Activated T-helper 1 cell treated with anti-CD3 and anti-CD28 coated beads, Interleukin-12 subunit alpha, Interleukin-12 subunit beta, Interleukin-2, Interleukin-4 antibody, amounts not matched to agents 30 ng/mL and 10 ng/mL and 1 ng/mL, durations not matched to agents 14 hours and 24 hours and 36 hours (primary cell): Measurements from ENCODE around the gene SLC50A1. TPM values are rescaled to one million over a fixed set of nuclear protein-coding genes. Genes with fewer than 3 reads are reported as not detected.

ENCODE experiments used
- DNase-seq: peaks from one replicate; pipeline ENCODE4 v3.0.0; 2021; ENCODE audit warnings: low spot score
- H3K27ac Mint-ChIP-seq: one replicate; pipeline ENCODE4 v1.8.0; 2021; ENCODE audit warnings: mild to moderate bottlenecking, mixed read lengths
- H3K27me3 Mint-ChIP-seq: one replicate; pipeline ENCODE4 v1.8.0; 2022; ENCODE audit warnings: mild to moderate bottlenecking, moderate library complexity, mixed read lengths; ENCODE audit not compliant: insufficient read depth
- H3K36me3 Mint-ChIP-seq: one replicate; pipeline ENCODE4 v1.8.0; 2021; ENCODE audit warnings: low read depth, mixed read lengths
- H3K4me1 Mint-ChIP-seq: one replicate; pipeline ENCODE4 v1.8.0; 2021; ENCODE audit warnings: low read depth, mixed read lengths
- H3K4me3 Mint-ChIP-seq: one replicate; pipeline ENCODE4 v1.8.0; 2021; ENCODE audit warnings: mild to moderate bottlenecking, moderate library complexity, mixed read lengths
- H3K9me3 Mint-ChIP-seq: one replicate; pipeline ENCODE4 v1.8.0; 2021; ENCODE audit warnings: mixed read lengths
- intact Hi-C: fragments of 100-400 bp; cut with micrococcal nuclease; formaldehyde crosslinking; loops from one replicate; pipeline ENCODE4 v1.15.1; 2024
- total RNA-seq: library from RNA; stranded (reverse); gene quantifications from 2 replicates; pipeline ENCODE4 v1.2.3, GENCODE V29; 2022

The SLC50A1 gene
- total RNA-seq, 1 donor from 2014 or later: 45.7 TPM

GRCh38 chr1:155123801-155124200 lies 11.9 kb upstream of the SLC50A1 start:
- Mint-ChIP-seq H3K4me3 (no peak overlapping the region), H3K27me3 (peaks cover 52% of the 10 kb centered on the region)

DNA sequence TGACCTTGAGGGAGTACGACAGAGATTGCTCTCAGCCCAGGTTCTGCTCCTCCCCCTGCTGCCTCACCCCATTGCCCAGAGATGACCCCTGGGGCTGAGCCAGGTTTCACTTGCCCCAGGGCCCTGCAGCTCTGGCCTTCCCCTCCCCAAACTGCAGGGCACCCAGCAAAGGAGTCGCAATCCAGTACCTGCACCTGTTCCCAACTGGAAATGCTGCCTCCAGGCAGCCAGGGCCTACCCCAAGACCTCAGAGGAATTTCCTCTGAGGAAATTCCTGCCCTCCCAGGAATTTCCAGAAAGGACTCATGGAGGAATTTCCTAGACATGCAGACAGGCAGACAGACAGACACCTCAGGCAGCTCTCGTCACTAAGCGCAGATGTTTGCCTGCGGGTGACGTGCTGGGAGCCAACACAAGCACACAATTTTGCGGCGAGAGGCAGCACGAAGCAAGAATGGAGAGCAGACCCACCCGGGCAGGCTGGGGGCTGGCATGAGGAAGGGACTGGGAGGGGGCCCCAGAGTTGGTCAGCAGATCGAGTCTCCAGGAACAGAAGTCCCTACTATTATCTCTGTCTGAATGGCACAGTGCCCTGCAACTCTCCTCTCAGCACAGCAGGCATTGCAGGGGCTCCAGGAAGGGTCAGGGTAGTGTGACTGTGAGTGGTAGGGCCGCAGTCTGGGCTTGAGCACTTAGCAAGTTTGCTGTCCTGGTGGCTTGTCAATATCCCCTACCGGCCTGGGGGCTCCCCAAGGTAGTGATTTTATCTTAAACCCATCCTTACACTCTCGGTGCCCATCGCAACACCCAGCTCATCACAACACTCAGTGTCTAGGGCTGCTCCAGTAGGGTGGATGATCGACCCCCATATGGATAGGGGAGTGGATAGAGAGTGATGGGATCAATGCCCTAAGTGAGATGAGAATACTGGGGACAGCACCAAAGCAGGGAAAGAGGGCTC lies 10.9 kb upstream of the SLC50A1 start:
- no peak for DNase-seq
- H3K36me3 Mint-ChIP-seq: peaks cover 2% of the 10 kb centered on the region
- intact Hi-C loops: loop anchor here (5.0 kb wide), 2 partner anchors 32 to 43 kb away; no protein-coding TSS in a partner anchor
- peaks cover 19% of the 10 kb centered on the region for H3K4me1 Mint-ChIP-seq
- H3K9me3 Mint-ChIP-seq: no peaks in the 10 kb centered on the region
- no peak overlapping the region for H3K4me3 Mint-ChIP-seq
- H3K27me3 Mint-ChIP-seq: peaks cover 56% of the 10 kb centered on the region
- no peak overlapping the region for H3K27ac Mint-ChIP-seq

More at GRCh38 chr1:155123801-155124200, 11.9 kb upstream of the SLC50A1 start:
- intact Hi-C loops: no loop called here
- no peaks in the 10 kb centered on the region for H3K9me3 Mint-ChIP-seq
- H3K36me3 Mint-ChIP-seq: peaks cover 2% of the 10 kb centered on the region
- no peak overlapping the region for H3K27ac Mint-ChIP-seq
- no peak for DNase-seq
- H3K4me1 Mint-ChIP-seq: peaks cover 19% of the 10 kb centered on the region

GRCh38 chr1:155125511-155125945 lies 10.1 kb upstream of the SLC50A1 start:
- H3K9me3 Mint-ChIP-seq: no peaks in the 10 kb centered on the region
- peaks cover 54% of the 10 kb centered on the region for H3K27me3 Mint-ChIP-seq
- H3K27ac Mint-ChIP-seq: no peak overlapping the region
- peak overlapping the region; percentile 19 for H3K4me3 Mint-ChIP-seq
- DNase-seq: no peak
- intact Hi-C loops: loop anchor here (5.0 kb wide), 2 partner anchors 33 to 42 kb away; no protein-coding TSS in a partner anchor
- peaks cover 2% of the 10 kb centered on the region for H3K36me3 Mint-ChIP-seq
- peaks cover 19% of the 10 kb centered on the region for H3K4me1 Mint-ChIP-seq

DNA sequence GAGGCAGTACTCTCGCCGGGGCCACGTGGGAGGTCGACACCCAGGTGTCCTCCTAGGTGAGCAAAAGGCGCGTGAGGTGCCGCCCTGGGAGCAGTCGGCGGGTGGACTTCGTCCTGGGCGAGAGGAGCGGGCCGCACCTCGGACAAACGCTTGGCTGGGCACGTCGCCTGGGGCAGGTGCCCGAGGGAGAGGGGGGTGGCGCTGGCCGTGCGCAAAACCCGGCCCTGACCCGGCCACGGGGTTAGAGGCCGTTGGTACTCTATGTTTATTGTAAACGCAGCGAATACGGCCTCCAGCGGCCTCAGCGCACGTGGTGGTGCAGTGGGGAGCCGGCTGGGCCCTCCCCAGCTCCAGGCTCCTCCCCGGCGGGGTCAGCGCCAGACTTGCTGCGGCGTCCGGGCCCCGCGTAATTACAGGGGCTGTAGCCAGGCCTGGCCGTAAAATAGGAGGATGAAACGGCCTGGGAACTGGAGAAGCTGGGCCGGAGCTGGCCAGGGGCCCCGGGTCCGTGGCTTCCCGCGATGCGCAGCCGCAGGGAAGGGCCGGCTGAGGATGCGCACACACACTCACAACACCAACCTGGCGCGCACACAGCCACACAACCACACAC lies 9.6 kb upstream of the SLC50A1 start:
- Mint-ChIP-seq H3K27me3 (peaks cover 56% of the 10 kb centered on the region), H3K4me3 (peak overlapping the region; percentile 19)
- intact Hi-C loops: loop anchor here (5.0 kb wide), 2 partner anchors 34 to 41 kb away; no protein-coding TSS in a partner anchor

GRCh38 chr1:155126556-155127104 lies 9.0 kb upstream of the SLC50A1 start:
- intact Hi-C loops: loop anchor here (5.0 kb wide), 2 partner anchors 34 to 41 kb away; no protein-coding TSS in a partner anchor
- no peak for DNase-seq

More for the DNA sequence above, 9.6 kb upstream of the SLC50A1 start:
- Mint-ChIP-seq H3K36me3 (peaks cover 2% of the 10 kb centered on the region), H3K9me3 (no peaks in the 10 kb centered on the region), H3K27ac (no peak overlapping the region), H3K4me1 (peaks cover 19% of the 10 kb centered on the region)
- no peak for DNase-seq

DNA sequence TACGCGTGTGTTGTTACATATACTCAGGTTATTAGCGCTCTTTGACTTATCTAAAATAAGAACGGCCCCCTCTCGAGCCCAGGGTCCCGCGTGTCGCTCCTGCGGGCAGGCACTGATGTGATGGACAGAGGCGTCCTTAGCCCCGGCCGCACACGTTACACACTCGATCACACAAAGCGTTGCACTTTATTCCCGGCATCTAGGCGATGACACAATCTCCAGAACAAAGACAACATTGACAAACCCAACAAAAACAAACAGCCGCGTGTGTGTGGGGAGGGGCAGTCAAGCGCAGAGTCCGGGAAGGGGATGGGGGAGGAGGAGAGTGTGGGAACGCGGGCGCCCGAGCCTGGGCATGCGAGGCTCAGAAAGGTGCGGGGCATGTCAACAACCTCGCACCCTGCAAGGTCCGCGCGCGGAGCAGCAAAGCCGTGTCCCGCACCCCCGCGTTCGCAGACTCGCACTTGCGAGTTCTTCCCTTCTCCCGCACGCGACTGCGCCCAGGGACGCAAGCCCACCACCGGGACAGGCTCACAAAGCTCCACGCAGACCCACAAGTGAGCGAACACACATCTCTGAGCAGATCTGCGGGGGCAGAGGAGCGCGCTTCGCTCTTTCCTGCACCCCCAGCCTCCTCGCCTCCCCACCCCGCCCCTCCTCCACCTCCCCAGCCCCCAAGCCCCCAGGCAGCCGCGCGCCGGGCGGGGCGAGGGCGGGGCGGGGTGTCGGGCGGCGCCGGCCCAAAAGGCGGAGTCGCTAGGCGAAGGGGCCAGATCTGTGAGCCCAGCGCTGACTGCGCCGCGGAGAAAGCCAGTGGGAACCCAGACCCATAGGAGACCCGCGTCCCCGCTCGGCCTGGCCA lies 8.3 kb upstream of the SLC50A1 start, which contains the start of gene EFNA1:
EFNA1 (plus strand) TSS at position 772 of the 862 bp plus-strand sequence. CDS start 102 bp downstream, outside the sequence.
- Mint-ChIP-seq H3K4me1 (peaks cover 19% of the 10 kb centered on the region), H3K9me3 (no peaks in the 10 kb centered on the region), H3K27ac (no peak within 1 kb of the TSS), H3K36me3 (peaks cover 2% of the 10 kb centered on the region), H3K4me3 (peak within 1 kb of the TSS; percentile 82), H3K27me3 (peaks cover 53% of the 10 kb centered on the region)
- DNase-seq: peak; percentile 34
- intact Hi-C loops: loop anchor here (5.0 kb wide), 2 partner anchors 35 to 40 kb away; no protein-coding TSS in a partner anchor

More at GRCh38 chr1:155126556-155127104, 9.0 kb upstream of the SLC50A1 start:
- Mint-ChIP-seq H3K27ac (no peak overlapping the region), H3K4me1 (peaks cover 19% of the 10 kb centered on the region), H3K36me3 (peaks cover 2% of the 10 kb centered on the region), H3K9me3 (no peaks in the 10 kb centered on the region), H3K4me3 (peak overlapping the region; percentile 82), H3K27me3 (peaks cover 53% of the 10 kb centered on the region)

- Mint-ChIP-seq H3K36me3 (peaks cover 2% of the 10 kb centered on the region), H3K4me1 (peaks cover 19% of the 10 kb centered on the region)
- intact Hi-C loops: loop anchor here (5.0 kb wide), 2 partner anchors 36 to 39 kb away; no protein-coding TSS in a partner anchor
Observed at GRCh38 chr1:155127967-155128754, 7.5 kb upstream of the SLC50A1 start.

DNA sequence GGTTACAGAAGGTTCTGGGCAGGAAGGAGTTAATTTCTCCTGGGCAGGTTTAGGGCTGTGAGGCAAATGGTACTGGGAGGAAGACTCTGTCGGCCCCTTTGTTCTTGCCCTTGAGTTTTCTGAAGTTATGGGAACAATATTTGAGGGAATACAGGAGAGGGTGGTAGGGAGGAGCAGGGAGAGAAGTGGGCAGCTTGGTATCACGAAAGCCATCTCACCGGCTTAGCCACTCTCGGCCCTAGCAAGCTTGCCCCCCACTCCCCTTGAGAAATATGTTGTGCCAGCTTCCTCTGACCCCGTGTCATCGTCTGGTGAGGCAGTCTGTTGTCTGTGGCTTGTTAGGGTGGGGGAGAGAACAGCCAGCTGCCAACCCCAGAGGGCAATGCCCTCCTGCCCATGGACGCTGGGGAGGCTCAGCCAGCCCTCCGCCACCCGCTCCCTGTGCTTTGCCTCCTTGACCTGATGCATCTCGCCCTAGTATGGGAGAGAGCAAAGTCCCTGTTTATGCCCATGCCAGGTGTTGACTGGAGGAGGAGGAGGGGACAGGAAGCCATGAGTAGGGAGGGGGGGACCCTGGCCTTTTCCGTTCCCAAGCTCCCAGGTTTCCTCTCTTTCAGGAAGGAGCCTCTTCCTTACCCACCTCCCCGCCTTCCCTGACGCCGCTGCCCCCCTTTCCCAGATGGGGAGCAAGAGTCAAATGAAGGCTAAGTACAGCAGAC lies 6.7 kb upstream of the SLC50A1 start:
- H3K27ac Mint-ChIP-seq: no peak overlapping the region
- no peak for DNase-seq
- peaks cover 2% of the 10 kb centered on the region for H3K36me3 Mint-ChIP-seq
- H3K9me3 Mint-ChIP-seq: no peaks in the 10 kb centered on the region
- H3K27me3 Mint-ChIP-seq: peaks cover 49% of the 10 kb centered on the region
- intact Hi-C loops: loop anchor here (5.0 kb wide), 2 partner anchors 37 to 38 kb away; no protein-coding TSS in a partner anchor
- peak overlapping the region; percentile 67 for H3K4me3 Mint-ChIP-seq
- peaks cover 19% of the 10 kb centered on the region for H3K4me1 Mint-ChIP-seq

More at GRCh38 chr1:155127967-155128754, 7.5 kb upstream of the SLC50A1 start:
- peaks cover 49% of the 10 kb centered on the region for H3K27me3 Mint-ChIP-seq
- H3K4me3 Mint-ChIP-seq: peak overlapping the region; percentile 67
- H3K9me3 Mint-ChIP-seq: no peaks in the 10 kb centered on the region
- H3K27ac Mint-ChIP-seq: no peak overlapping the region
- no peak for DNase-seq

DNA sequence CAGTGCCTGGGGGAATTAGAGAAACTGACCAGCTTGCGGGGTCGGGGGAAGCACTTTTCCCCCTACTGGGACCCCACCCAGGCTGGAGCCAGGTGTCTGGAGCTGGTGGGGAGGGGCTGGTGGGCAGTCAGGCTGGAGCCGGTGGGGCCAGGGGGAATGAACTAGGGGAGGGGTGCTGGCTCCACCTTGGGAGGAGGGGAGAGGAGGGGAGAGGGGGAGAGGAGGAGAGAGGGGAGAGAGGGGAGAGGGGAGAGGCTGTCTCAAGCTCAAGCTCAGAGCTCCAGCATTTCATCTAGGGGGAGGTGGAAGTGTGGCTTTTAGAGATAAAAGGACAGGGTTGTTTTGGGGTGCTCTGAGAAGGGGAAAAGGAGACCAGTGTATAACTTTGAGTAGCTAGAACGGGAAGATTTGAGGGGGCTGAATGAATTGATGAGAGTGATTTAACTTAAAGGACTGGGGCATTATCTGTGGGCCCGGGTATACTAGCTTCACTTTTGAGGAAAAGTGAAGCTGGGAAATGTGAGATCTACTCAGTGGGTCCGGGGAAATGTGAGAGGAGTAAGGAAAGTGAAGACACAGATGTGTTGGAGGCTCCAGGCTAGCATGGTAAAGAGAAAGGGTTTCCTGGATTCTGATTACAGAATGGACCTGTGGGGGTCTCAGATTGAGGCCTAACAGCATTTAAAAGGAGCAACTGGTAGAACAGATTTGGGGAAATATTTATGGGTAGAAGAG lies 5.2 kb upstream of the SLC50A1 start:
- H3K9me3 Mint-ChIP-seq: no peaks in the 10 kb centered on the region
- peaks cover 29% of the 10 kb centered on the region for H3K4me1 Mint-ChIP-seq
- peaks cover 2% of the 10 kb centered on the region for H3K36me3 Mint-ChIP-seq
- H3K27ac Mint-ChIP-seq: no peak overlapping the region
- H3K4me3 Mint-ChIP-seq: no peak overlapping the region
- peaks cover 41% of the 10 kb centered on the region for H3K27me3 Mint-ChIP-seq
- DNase-seq: no peak
- intact Hi-C loops: no loop called here

- Mint-ChIP-seq H3K4me1 (peaks cover 35% of the 10 kb centered on the region), H3K4me3 (no peak overlapping the region), H3K27ac (no peak overlapping the region), H3K27me3 (peaks cover 36% of the 10 kb centered on the region), H3K36me3 (peaks cover 4% of the 10 kb centered on the region), H3K9me3 (no peaks in the 10 kb centered on the region)
- intact Hi-C loops: no loop called here
- no peak for DNase-seq
Observed at GRCh38 chr1:155131285-155131684, 4.4 kb upstream of the SLC50A1 start.
